ENCODE measurements around the gene SCGB1D1.

- no peak for TF ChIP-seq CTCF (IDR thresholded peaks at IDR 0.05)
- TF ChIP-seq POLR2A (IDR thresholded peaks at IDR 0.05): no peak
Measured at GRCh38 chr11:62147545-62147944, 42.5 kb upstream of the SCGB1D1 start.

Measured in heart left ventricle (tissue), 13 donors.